ENCODE measurements around the gene TFF1.

DNA sequence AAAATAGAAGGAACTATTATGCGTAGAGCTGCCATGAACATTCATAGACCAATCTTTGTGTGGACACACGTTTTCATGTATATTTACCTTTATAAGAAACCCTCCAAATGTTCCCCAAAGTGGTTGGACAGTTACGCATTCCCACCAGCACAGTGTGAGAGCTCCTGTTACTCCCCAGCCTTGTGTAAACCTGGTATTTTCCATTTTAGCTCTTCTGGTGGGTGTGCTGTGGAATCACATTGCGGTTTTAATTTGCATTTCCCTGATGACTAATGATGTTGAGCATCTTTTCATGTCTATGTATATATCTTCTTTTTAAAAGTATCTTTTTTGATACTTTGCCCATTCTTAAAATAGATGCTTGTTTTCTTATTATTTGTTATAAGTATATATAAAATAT is 34.2 kb upstream of the TFF1 start:
- TF ChIP-seq POLR2A (IDR thresholded peaks at IDR 0.05) (no peak), CTCF (IDR thresholded peaks at IDR 0.05) (no peak)
